SK-N-SH (cell line): ENCODE measurements around the gene ARL13A. TPM values are rescaled to one million over a fixed set of nuclear protein-coding genes. Genes with fewer than 3 reads are reported as not detected.

Source experiments
- CTCF ChIA-PET: fragments of 300-600, 350-600 bp; formaldehyde crosslinking; extraction: SDS; loops from one replicate; lab custom pipeline; 2021; lab: Yijun Ruan, JAX
- POLR2A ChIA-PET: fragments of 350-600 bp; sonication (Branson Sonifier 250); formaldehyde crosslinking; extraction: SDS; loops from one replicate; lab custom pipeline; 2020; ENCODE audit warnings: antibody characterized with exemption, inconsistent platforms; lab: Yijun Ruan, JAX
- DNase-seq: peaks from one replicate; pipeline ENCODE4 v3.0.0; 2012
- H2AFZ ChIP-seq: fragments of 200-600 bp; sonication (generic); 2 replicates; pipeline ENCODE4 v1.8.1; 2016; ENCODE audit warnings: antibody characterized with exemption, mild to moderate bottlenecking, low read depth
- H3F3A ChIP-seq: fragments of 200-600 bp; sonication (generic); replicated peaks from 2 replicates; pipeline ENCODE3; 2016; ENCODE audit warnings: antibody characterized with exemption, mild to moderate bottlenecking; ENCODE audit not compliant: insufficient read depth
- H3K27ac ChIP-seq, 2 experiments: fragments of 200-500 bp in 1 of 2; fragments of 200-600 bp in 1 of 2; sonication (Bioruptor generic) in 1 of 2; sonication (generic), shearing (Covaris generic) in 1 of 2; 2 replicates each; pipeline versions ENCODE4 v1.5.1 to v1.6.1; 2014 to 2016; ENCODE audit warnings: low read depth in 2 of 2, inconsistent platforms in 1 of 2, low read length in 1 of 2, mild to moderate bottlenecking in 1 of 2, mixed read lengths in 1 of 2
- H3K27me3 ChIP-seq: fragments of 200-600 bp; sonication (generic), shearing (Covaris generic); 2 replicates; pipeline ENCODE4 v1.6.1; 2016; ENCODE audit warnings: mixed run types; ENCODE audit not compliant: insufficient read depth
- H3K36me3 ChIP-seq, 2 experiments: fragments of 200-500 bp in 1 of 2; fragments of 200-600 bp in 1 of 2; sonication (Bioruptor generic) in 1 of 2; sonication (generic) in 1 of 2; replicated peaks in 1 of 2; 2 replicates each; pipeline versions ENCODE3 to v1.5.1; 2014 to 2016; ENCODE audit warnings: low read length in 1 of 2, mild to moderate bottlenecking in 1 of 2; ENCODE audit not compliant: insufficient read depth in 2 of 2, control insufficient read depth in 1 of 2
- H3K4me1 ChIP-seq, 2 experiments: fragments of 200-500 bp in 1 of 2; fragments of 200-600 bp in 1 of 2; sonication (Bioruptor generic) in 1 of 2; sonication (generic), shearing (Covaris generic) in 1 of 2; 2 replicates each; pipeline versions ENCODE4 v1.5.1 to v1.6.1; 2014 to 2016; ENCODE audit warnings: low read depth in 1 of 2, low read length in 1 of 2, mixed run types in 1 of 2; ENCODE audit not compliant: insufficient read depth in 2 of 2, control insufficient read depth in 1 of 2
- H3K4me2 ChIP-seq: fragments of 200-600 bp; sonication (generic), shearing (Covaris generic); 2 replicates; pipeline ENCODE4 v1.6.1; 2017; ENCODE audit warnings: mixed run types
- H3K4me3 ChIP-seq, 2 experiments: fragments of 200-500 bp in 1 of 2; fragments of 200-600 bp in 1 of 2; sonication (Bioruptor generic) in 1 of 2; sonication (generic), shearing (Covaris generic) in 1 of 2; 2 replicates each; pipeline versions ENCODE4 v1.5.1 to v1.8.1; 2014 to 2016; ENCODE audit warnings: low read depth in 2 of 2, inconsistent platforms in 1 of 2, low read length in 1 of 2, mild to moderate bottlenecking in 1 of 2, mixed read lengths in 1 of 2, moderate library complexity in 1 of 2
- H3K79me2 ChIP-seq: fragments of 200-600 bp; sonication (generic); 2 replicates; pipeline ENCODE4 v1.8.1; 2017; ENCODE audit warnings: mild to moderate bottlenecking; ENCODE audit not compliant: insufficient read depth
- H3K9ac ChIP-seq: fragments of 200-600 bp; sonication (generic); 2 replicates; pipeline ENCODE4 v1.6.1; 2017; ENCODE audit warnings: mixed run types
- H3K9me2 ChIP-seq: fragments of 200-600 bp; sonication (generic); 2 replicates; pipeline ENCODE4 v1.6.1; 2017; ENCODE audit warnings: mixed run types
- H3K9me3 ChIP-seq: fragments of 200-600 bp; sonication (generic); 2 replicates; pipeline ENCODE4 v1.6.1; 2017; ENCODE audit warnings: mixed run types, mild to moderate bottlenecking, moderate library complexity
- H4K20me1 ChIP-seq: fragments of 200-600 bp; sonication (generic); 2 replicates; pipeline ENCODE4 v1.6.1; 2017; ENCODE audit warnings: mild to moderate bottlenecking, mixed run types; ENCODE audit not compliant: insufficient read depth
- ELF1 ChIP-seq: IDR thresholded peaks from 2 replicates; pipeline ENCODE4 v1.4.0; 2012
- EP300 ChIP-seq, 2 experiments: IDR thresholded peaks; 2 replicates each; pipeline versions ENCODE4 v1.4.0 to v1.6.1; 2012; ENCODE audit warnings: borderline replicate concordance in 1 of 2, low read depth in 1 of 2, low read length in 1 of 2
- FOSL2 ChIP-seq: IDR thresholded peaks from 2 replicates; pipeline ENCODE4 v1.4.0; 2012; ENCODE audit warnings: low read depth, mild to moderate bottlenecking, moderate library complexity, borderline replicate concordance
- FOXJ3 ChIP-seq: sonication (generic); formaldehyde crosslinking; IDR thresholded peaks from 2 replicates; pipeline ENCODE4 v1.5.1; 2020; ENCODE audit warnings: mild to moderate bottlenecking, missing genetic modification reagents
- FOXM1 ChIP-seq: IDR thresholded peaks from 2 replicates; pipeline ENCODE4 v1.4.0; 2012; ENCODE audit warnings: low read depth, mild to moderate bottlenecking
- JUND ChIP-seq: IDR thresholded peaks from 2 replicates; pipeline ENCODE4 v1.4.0; 2012
- MEF2A ChIP-seq: IDR thresholded peaks from 2 replicates; pipeline ENCODE4 v1.4.0; 2012; ENCODE audit warnings: low read depth, borderline replicate concordance
- MXI1 ChIP-seq: IDR thresholded peaks from 2 replicates; pipeline ENCODE4 v1.6.1; 2012; ENCODE audit warnings: mild to moderate bottlenecking, low read depth, low read length, improper control_type of control experiment
- NFIC ChIP-seq: IDR thresholded peaks from 2 replicates; pipeline ENCODE4 v1.4.0; 2012; ENCODE audit warnings: borderline replicate concordance
- NRF1 ChIP-seq: IDR thresholded peaks from 2 replicates; pipeline ENCODE4 v1.6.1; 2012; ENCODE audit warnings: low read depth, mild to moderate bottlenecking, low read length
- RXRA ChIP-seq: IDR thresholded peaks from 2 replicates; pipeline ENCODE4 v1.4.0; 2012; ENCODE audit warnings: low read depth, mild to moderate bottlenecking, borderline replicate concordance
- SIN3A ChIP-seq: IDR thresholded peaks from 2 replicates; pipeline ENCODE4 v1.6.1; 2012; ENCODE audit warnings: low read depth, mild to moderate bottlenecking, low read length, moderate library complexity, borderline replicate concordance
- WGBS: methylation state at CpG from one replicate; pipeline ENCODE4 v1.1.6; 2017; ENCODE audit warnings: low lambda C conversion rate; 5-methylcytosine and 5-hydroxymethylcytosine counted together
- polyA plus RNA-seq, 3 experiments: library from polyadenylated mRNA; depleted of rRNA; stranded (reverse); fragments of >200 nt; gene quantifications; 2 replicates each; pipeline ENCODE4 v1.2.3, GENCODE V29; 2012
- TF ChIP-seq, protein P1 (sequence below): IDR thresholded peaks from 2 replicates; pipeline ENCODE4 v1.4.0; 2012; ENCODE audit warnings: low read depth
- TF ChIP-seq, protein P2 (sequence below): IDR thresholded peaks from 2 replicates; pipeline ENCODE4 v1.4.0; 2012; ENCODE audit warnings: low read depth, borderline replicate concordance
- TF ChIP-seq, protein P3 (sequence below): fragments of 150-350 bp; IDR thresholded peaks from 2 replicates; pipeline ENCODE4 v1.6.1; 2017; ENCODE audit warnings: antibody characterized with exemption, low read length, low read depth, borderline replicate concordance
- TF ChIP-seq, protein P4 (sequence below): IDR thresholded peaks from 2 replicates; pipeline ENCODE4; 2012
- TF ChIP-seq, protein P5 (sequence below): IDR thresholded peaks from 2 replicates; pipeline ENCODE4 v1.6.1; 2012; ENCODE audit warnings: mild to moderate bottlenecking, low read depth, low read length, moderate library complexity
- TF ChIP-seq, protein P6 (sequence below): IDR thresholded peaks from 2 replicates; pipeline ENCODE4 v1.4.0; 2012; ENCODE audit warnings: low read depth, borderline replicate concordance

ARL13A gene
- polyA plus RNA-seq, 1 of the 3 experiments (the other 2 are of a cell fraction): not detected

DNA sequence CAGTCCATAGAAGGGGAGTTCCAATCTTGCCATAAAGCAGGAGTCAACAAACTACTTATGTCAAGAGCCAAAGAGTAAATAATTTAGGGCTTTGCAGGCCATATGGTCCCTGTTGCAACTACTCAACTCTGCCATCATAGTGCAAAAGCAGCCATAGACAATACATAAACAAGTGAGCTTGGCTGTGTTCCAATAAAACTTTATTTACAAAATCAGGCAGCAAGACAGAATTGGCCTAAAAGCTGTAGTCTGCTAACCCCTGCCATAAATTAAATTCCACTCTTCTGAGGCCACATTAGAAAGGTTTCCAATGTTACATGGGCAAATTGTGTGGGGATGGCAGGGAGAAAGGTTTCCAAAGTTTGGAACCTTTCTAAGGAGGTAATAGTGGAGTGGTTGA is 67.7 kb downstream of the ARL13A start:
- Histone ChIP-seq H3K27ac (no peak overlapping the region), H3K4me1 (no peaks in the 10 kb centered on the region), H3K9ac (no peak overlapping the region), H2AFZ (no peak overlapping the region), H3K36me3 (peaks cover 0 to 9% of the 10 kb centered on the region in 2 experiments), H3K4me3 (no peak overlapping the region), H4K20me1 (no peaks in the 10 kb centered on the region), H3K79me2 (no peaks in the 10 kb centered on the region), H3K4me2 (no peak overlapping the region), H3F3A (no peaks in the 10 kb centered on the region), H3K27me3 (no peaks in the 10 kb centered on the region; the same call in 1 of the 2 replicates), H3K9me2 (no peaks in the 10 kb centered on the region), H3K9me3 (no peaks in the 10 kb centered on the region)
- no peak for DNase-seq
- CTCF ChIA-PET: no interaction called here
- no peak for TF ChIP-seq NRF1
- TF ChIP-seq, protein P1, sequence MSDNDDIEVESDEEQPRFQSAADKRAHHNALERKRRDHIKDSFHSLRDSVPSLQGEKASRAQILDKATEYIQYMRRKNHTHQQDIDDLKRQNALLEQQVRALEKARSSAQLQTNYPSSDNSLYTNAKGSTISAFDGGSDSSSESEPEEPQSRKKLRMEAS: no peak
- TF ChIP-seq, protein P2, sequence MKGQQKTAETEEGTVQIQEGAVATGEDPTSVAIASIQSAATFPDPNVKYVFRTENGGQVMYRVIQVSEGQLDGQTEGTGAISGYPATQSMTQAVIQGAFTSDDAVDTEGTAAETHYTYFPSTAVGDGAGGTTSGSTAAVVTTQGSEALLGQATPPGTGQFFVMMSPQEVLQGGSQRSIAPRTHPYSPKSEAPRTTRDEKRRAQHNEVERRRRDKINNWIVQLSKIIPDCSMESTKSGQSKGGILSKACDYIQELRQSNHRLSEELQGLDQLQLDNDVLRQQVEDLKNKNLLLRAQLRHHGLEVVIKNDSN: no peak
- TF ChIP-seq, protein P3, sequence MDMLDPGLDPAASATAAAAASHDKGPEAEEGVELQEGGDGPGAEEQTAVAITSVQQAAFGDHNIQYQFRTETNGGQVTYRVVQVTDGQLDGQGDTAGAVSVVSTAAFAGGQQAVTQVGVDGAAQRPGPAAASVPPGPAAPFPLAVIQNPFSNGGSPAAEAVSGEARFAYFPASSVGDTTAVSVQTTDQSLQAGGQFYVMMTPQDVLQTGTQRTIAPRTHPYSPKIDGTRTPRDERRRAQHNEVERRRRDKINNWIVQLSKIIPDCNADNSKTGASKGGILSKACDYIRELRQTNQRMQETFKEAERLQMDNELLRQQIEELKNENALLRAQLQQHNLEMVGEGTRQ: no peak
- no peak for TF ChIP-seq JUND
- TF ChIP-seq, protein P4, sequence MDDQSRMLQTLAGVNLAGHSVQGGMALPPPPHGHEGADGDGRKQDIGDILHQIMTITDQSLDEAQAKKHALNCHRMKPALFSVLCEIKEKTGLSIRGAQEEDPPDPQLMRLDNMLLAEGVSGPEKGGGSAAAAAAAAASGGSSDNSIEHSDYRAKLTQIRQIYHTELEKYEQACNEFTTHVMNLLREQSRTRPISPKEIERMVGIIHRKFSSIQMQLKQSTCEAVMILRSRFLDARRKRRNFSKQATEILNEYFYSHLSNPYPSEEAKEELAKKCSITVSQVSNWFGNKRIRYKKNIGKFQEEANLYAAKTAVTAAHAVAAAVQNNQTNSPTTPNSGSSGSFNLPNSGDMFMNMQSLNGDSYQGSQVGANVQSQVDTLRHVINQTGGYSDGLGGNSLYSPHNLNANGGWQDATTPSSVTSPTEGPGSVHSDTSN: no peak
- POLR2A ChIA-PET: no interaction called here

DNA sequence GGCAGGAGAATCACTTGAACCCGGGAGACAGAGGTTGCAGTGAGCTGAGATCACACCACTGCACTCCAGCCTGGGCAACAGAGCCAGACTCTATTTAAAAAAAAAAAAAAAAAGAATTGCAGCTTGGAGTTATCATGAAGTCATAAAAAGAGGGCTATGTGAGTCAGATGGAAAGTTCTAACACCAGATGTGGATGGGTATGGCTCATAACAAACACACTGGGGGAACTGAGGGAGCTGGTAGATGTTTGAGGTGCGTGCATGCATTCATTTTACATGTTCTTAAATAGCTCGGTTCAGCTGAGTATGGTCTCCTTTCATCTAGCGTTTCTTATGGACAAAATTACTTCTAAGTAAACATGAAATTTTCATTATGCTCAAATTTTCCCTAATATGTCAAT is 70.7 kb downstream of the ARL13A start:
- H3K4me3 ChIP-seq: no peak overlapping the region
- no peak overlapping the region for H2AFZ ChIP-seq
- no peaks in the 10 kb centered on the region for H4K20me1 ChIP-seq
- H3K27me3 ChIP-seq: no peaks in the 10 kb centered on the region
- no peaks in the 10 kb centered on the region for H3F3A ChIP-seq
- H3K79me2 ChIP-seq: no peaks in the 10 kb centered on the region
- no peaks in the 10 kb centered on the region for H3K4me1 ChIP-seq
- ChIA-PET POLR2A (no interaction called here), CTCF (no interaction called here)
- DNase-seq: no peak
- no peak overlapping the region for H3K27ac ChIP-seq
- no peaks in the 10 kb centered on the region for H3K9me2 ChIP-seq
- WGBS: 54% methylated on average over 4 of the region's 4 CpGs
- H3K4me2 ChIP-seq: no peak overlapping the region
- no peak overlapping the region for H3K9ac ChIP-seq
- peaks cover 0 to 9% of the 10 kb centered on the region in 2 experiments for H3K36me3 ChIP-seq
- no peaks in the 10 kb centered on the region for H3K9me3 ChIP-seq
- no peak for TF ChIP-seq NRF1
- no peak for TF ChIP-seq NFIC
- no peak for TF ChIP-seq JUND
- TF ChIP-seq RXRA: no peak
- TF ChIP-seq FOXM1: no peak
- no peak for TF ChIP-seq FOXJ3 (CRISPR knock-in tag)
- no peak for TF ChIP-seq ELF1
- TF ChIP-seq EP300 (IDR thresholded peaks at IDR 0.05; ENCODE audit: borderline replicate concordance in 1 of 2, low read depth in 1 of 2, low read length in 1 of 2): no peak
- no peak for TF ChIP-seq MXI1
- TF ChIP-seq, protein P3: no peak
- no peak for TF ChIP-seq MEF2A
- no peak for TF ChIP-seq SIN3A
- TF ChIP-seq, protein P5, sequence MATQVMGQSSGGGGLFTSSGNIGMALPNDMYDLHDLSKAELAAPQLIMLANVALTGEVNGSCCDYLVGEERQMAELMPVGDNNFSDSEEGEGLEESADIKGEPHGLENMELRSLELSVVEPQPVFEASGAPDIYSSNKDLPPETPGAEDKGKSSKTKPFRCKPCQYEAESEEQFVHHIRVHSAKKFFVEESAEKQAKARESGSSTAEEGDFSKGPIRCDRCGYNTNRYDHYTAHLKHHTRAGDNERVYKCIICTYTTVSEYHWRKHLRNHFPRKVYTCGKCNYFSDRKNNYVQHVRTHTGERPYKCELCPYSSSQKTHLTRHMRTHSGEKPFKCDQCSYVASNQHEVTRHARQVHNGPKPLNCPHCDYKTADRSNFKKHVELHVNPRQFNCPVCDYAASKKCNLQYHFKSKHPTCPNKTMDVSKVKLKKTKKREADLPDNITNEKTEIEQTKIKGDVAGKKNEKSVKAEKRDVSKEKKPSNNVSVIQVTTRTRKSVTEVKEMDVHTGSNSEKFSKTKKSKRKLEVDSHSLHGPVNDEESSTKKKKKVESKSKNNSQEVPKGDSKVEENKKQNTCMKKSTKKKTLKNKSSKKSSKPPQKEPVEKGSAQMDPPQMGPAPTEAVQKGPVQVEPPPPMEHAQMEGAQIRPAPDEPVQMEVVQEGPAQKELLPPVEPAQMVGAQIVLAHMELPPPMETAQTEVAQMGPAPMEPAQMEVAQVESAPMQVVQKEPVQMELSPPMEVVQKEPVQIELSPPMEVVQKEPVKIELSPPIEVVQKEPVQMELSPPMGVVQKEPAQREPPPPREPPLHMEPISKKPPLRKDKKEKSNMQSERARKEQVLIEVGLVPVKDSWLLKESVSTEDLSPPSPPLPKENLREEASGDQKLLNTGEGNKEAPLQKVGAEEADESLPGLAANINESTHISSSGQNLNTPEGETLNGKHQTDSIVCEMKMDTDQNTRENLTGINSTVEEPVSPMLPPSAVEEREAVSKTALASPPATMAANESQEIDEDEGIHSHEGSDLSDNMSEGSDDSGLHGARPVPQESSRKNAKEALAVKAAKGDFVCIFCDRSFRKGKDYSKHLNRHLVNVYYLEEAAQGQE: no peak
- TF ChIP-seq, protein P6, sequence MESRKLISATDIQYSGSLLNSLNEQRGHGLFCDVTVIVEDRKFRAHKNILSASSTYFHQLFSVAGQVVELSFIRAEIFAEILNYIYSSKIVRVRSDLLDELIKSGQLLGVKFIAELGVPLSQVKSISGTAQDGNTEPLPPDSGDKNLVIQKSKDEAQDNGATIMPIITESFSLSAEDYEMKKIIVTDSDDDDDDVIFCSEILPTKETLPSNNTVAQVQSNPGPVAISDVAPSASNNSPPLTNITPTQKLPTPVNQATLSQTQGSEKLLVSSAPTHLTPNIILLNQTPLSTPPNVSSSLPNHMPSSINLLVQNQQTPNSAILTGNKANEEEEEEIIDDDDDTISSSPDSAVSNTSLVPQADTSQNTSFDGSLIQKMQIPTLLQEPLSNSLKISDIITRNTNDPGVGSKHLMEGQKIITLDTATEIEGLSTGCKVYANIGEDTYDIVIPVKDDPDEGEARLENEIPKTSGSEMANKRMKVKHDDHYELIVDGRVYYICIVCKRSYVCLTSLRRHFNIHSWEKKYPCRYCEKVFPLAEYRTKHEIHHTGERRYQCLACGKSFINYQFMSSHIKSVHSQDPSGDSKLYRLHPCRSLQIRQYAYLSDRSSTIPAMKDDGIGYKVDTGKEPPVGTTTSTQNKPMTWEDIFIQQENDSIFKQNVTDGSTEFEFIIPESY: no peak
- no peak for TF ChIP-seq FOSL2
